SH-SY5Y (cell line): ENCODE measurements around the gene FBXW11.

Source experiments
- GATA2 ChIP-seq: IDR thresholded peaks from 2 replicates; pipeline ENCODE4 v1.6.1; 2011; ENCODE audit warnings: mild to moderate bottlenecking, low read depth, low read length
- GATA3 ChIP-seq: IDR thresholded peaks from 2 replicates; pipeline ENCODE4 v1.6.1; 2011; ENCODE audit warnings: low read depth, mild to moderate bottlenecking, low read length, moderate library complexity

GRCh38 chr5:171832775-171833174 is 173.7 kb downstream of the FBXW11 start:
- peak; percentile 54; the same call in 1 of the 2 replicates for TF ChIP-seq GATA2
- no peak for TF ChIP-seq GATA3
